ENCODE results near the gene KCNJ18.
"Not testable (repeated sequence)": the region's sequence is repeated elsewhere in the genome, so short reads cannot be mapped to it uniquely, and the experiment has no call there.

KCNJ18 gene

GRCh38 chr17:21663614-21664474 lies 28.5 kb upstream of the KCNJ18 start:
- H3K4me2 ChIP-seq; H3K9ac ChIP-seq; H3K79me2 ChIP-seq (ENCODE audit: insufficient read depth, low read depth); H2AFZ ChIP-seq (ENCODE audit: low read depth); H4K20me1 ChIP-seq (ENCODE audit: insufficient read depth); H3K27ac ChIP-seq; H3K27me3 ChIP-seq (ENCODE audit: insufficient read depth, low read depth); H3K36me3 ChIP-seq (ENCODE audit: insufficient read depth); H3K4me1 ChIP-seq (ENCODE audit: low read depth, poor library complexity, severe bottlenecking); H3K4me3 ChIP-seq (IDR thresholded peaks at IDR 0.05; ENCODE audit: insufficient read depth, low read depth, low read length): not testable (repeated sequence)

GRCh38 chr17:21665171-21665570 lies 27.2 kb upstream of the KCNJ18 start:
- not testable (repeated sequence) for H2AFZ ChIP-seq (ENCODE audit: low read depth); H3K4me1 ChIP-seq (ENCODE audit: low read depth, poor library complexity, severe bottlenecking); H3K4me2 ChIP-seq; H4K20me1 ChIP-seq (ENCODE audit: insufficient read depth); H3K9ac ChIP-seq; H3K36me3 ChIP-seq (ENCODE audit: insufficient read depth); H3K27ac ChIP-seq; H3K79me2 ChIP-seq (ENCODE audit: insufficient read depth, low read depth); H3K27me3 ChIP-seq (ENCODE audit: insufficient read depth, low read depth); H3K4me3 ChIP-seq (IDR thresholded peaks at IDR 0.05; ENCODE audit: insufficient read depth, low read depth, low read length)

DNA sequence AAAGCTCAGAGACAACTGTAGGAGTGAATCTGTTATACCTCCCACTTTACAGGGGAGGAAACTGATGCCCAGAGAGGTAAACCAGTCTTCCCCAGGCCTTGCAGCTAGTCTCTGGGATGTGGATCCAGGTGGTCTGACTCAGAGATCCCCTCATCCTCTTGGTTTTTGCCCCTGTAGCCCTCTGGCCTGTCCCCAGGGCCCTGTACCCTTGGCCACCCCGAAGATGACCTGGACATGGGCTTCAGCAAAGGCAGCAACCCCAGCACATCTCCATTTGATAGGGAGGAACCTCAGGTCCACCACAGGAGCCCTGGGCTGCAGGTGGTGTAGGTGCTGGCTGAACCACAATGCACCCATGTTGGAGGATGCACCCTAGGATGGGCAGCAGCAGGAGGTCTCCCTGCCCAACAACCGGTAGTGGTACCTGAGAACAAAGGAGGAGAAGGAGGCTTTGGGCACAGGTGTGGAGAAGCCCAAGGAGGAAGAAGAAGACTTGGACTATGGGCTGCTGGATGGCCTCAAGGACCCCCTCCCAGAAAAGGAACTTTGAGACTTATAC lies 26.3 kb upstream of the KCNJ18 start:
- H3K27ac ChIP-seq; H3K4me2 ChIP-seq; H4K20me1 ChIP-seq (ENCODE audit: insufficient read depth); H3K4me1 ChIP-seq (ENCODE audit: low read depth, poor library complexity, severe bottlenecking); H3K79me2 ChIP-seq (ENCODE audit: insufficient read depth, low read depth); H3K9ac ChIP-seq; H3K36me3 ChIP-seq (ENCODE audit: insufficient read depth); H3K4me3 ChIP-seq (IDR thresholded peaks at IDR 0.05; ENCODE audit: insufficient read depth, low read depth, low read length); H2AFZ ChIP-seq (ENCODE audit: low read depth); H3K27me3 ChIP-seq (ENCODE audit: insufficient read depth, low read depth): not testable (repeated sequence)

DNA sequence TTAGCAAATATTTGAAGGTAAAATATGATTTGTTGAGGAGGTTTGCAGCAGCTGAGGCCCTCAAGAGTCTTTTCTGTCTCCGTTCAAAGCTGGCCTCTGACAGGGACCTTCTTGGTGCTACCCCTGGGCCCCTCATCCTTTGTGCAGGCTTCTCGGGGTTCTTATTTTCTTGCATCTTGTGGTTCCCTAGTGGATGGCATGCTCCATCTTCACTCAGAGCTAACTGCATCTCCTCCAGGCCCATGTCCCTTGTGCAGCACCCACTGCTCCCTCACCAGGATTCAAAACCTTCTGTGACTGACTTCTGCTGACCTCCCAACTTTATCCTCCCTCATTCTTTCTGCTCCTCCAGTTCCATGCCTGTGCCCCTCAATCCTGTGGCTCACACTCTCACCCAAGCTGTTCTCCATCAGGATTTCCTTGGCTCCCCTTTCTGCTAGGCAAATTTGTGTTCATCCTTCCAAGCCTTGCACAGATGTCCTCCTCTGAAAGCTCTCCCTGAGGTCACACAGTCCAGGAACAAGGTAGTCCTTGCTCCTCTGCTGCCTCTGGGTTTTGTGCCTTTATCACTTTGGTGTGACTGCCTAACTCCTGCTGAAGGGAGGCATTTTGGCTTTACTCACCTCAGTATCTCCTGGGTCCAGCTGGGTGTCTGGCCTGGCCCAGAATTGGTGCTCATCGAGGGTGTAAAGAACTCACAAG lies 25.5 kb upstream of the KCNJ18 start:
- H3K27me3 ChIP-seq (ENCODE audit: insufficient read depth, low read depth); H3K4me3 ChIP-seq (IDR thresholded peaks at IDR 0.05; ENCODE audit: insufficient read depth, low read depth, low read length); H3K79me2 ChIP-seq (ENCODE audit: insufficient read depth, low read depth); H3K36me3 ChIP-seq (ENCODE audit: insufficient read depth); H3K9ac ChIP-seq; H3K27ac ChIP-seq; H2AFZ ChIP-seq (ENCODE audit: low read depth); H3K4me2 ChIP-seq; H3K4me1 ChIP-seq (ENCODE audit: low read depth, poor library complexity, severe bottlenecking); H4K20me1 ChIP-seq (ENCODE audit: insufficient read depth): not testable (repeated sequence)

- H3K79me2 ChIP-seq (ENCODE audit: insufficient read depth, low read depth); H3K4me2 ChIP-seq; H4K20me1 ChIP-seq (ENCODE audit: insufficient read depth); H3K36me3 ChIP-seq (ENCODE audit: insufficient read depth); H2AFZ ChIP-seq (ENCODE audit: low read depth); H3K27ac ChIP-seq; H3K27me3 ChIP-seq (ENCODE audit: insufficient read depth, low read depth); H3K9ac ChIP-seq; H3K4me3 ChIP-seq (IDR thresholded peaks at IDR 0.05; ENCODE audit: insufficient read depth, low read depth, low read length); H3K4me1 ChIP-seq (ENCODE audit: low read depth, poor library complexity, severe bottlenecking): not testable (repeated sequence)
Observed at GRCh38 chr17:21667413-21668117, 24.8 kb upstream of the KCNJ18 start.

GRCh38 chr17:21668118-21668488 lies 24.2 kb upstream of the KCNJ18 start:
- not testable (repeated sequence) for H2AFZ ChIP-seq (ENCODE audit: low read depth); H3K4me3 ChIP-seq (IDR thresholded peaks at IDR 0.05; ENCODE audit: insufficient read depth, low read depth, low read length); H3K4me2 ChIP-seq; H3K36me3 ChIP-seq (ENCODE audit: insufficient read depth); H3K79me2 ChIP-seq (ENCODE audit: insufficient read depth, low read depth); H3K4me1 ChIP-seq (ENCODE audit: low read depth, poor library complexity, severe bottlenecking); H3K27me3 ChIP-seq (ENCODE audit: insufficient read depth, low read depth); H3K27ac ChIP-seq; H4K20me1 ChIP-seq (ENCODE audit: insufficient read depth); H3K9ac ChIP-seq

GRCh38 chr17:21668746-21669508 lies 23.4 kb upstream of the KCNJ18 start:
- H3K4me1 ChIP-seq (ENCODE audit: low read depth, poor library complexity, severe bottlenecking); H3K27ac ChIP-seq; H3K4me2 ChIP-seq; H4K20me1 ChIP-seq (ENCODE audit: insufficient read depth); H2AFZ ChIP-seq (ENCODE audit: low read depth); H3K36me3 ChIP-seq (ENCODE audit: insufficient read depth); H3K4me3 ChIP-seq (IDR thresholded peaks at IDR 0.05; ENCODE audit: insufficient read depth, low read depth, low read length); H3K79me2 ChIP-seq (ENCODE audit: insufficient read depth, low read depth); H3K27me3 ChIP-seq (ENCODE audit: insufficient read depth, low read depth); H3K9ac ChIP-seq: not testable (repeated sequence)

DNA sequence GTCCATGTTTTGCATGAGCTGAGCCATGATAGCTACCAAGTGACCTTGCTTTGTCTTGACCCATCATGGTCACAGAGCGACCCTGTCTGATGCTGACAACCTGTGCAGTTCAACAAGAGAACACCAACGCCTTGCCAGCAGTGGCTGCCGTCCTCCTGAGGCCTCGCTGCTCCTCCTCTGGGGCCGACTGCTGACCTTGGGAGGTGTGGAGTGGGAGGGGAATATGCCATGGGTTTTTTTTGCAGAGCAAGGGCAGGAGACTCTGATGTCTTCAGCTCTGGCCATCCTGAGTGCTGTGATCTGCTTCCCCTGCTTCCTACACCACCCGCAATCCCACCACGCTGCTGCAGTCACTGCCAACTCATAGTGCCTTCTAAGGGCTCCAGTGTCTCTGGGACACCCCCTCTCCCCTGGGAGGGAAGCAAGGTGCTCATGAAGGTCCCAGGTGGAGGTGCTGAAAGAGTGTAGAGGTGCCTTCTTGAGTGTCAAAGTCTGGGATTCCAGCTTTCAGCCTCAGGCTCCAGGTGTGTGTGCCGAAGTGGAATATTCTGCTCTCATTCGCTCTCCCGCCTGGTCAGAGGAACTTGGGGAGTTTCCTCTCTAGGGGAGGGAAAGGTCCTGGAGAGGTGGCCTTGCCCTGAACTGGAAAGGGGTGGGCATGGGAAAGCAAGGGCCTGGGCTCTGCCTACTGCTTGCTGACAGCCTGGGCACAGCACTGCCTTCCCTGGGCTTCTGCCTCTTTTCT lies 22.5 kb upstream of the KCNJ18 start:
- H3K79me2 ChIP-seq (ENCODE audit: insufficient read depth, low read depth); H3K4me2 ChIP-seq; H3K9ac ChIP-seq; H2AFZ ChIP-seq (ENCODE audit: low read depth); H3K27ac ChIP-seq; H3K4me1 ChIP-seq (ENCODE audit: low read depth, poor library complexity, severe bottlenecking); H3K27me3 ChIP-seq (ENCODE audit: insufficient read depth, low read depth); H4K20me1 ChIP-seq (ENCODE audit: insufficient read depth); H3K36me3 ChIP-seq (ENCODE audit: insufficient read depth); H3K4me3 ChIP-seq (IDR thresholded peaks at IDR 0.05; ENCODE audit: insufficient read depth, low read depth, low read length): not testable (repeated sequence)
